GM18951 (cell line): ENCODE measurements around the gene PRR19.
"Not testable (repeated sequence)": the region's sequence is repeated elsewhere in the genome, so short reads cannot be mapped to it uniquely, and the experiment has no call there.

Source experiments
- POLR2A ChIP-seq: IDR thresholded peaks from 4 replicates; pipeline ENCODE4 v1.6.1; 2011; ENCODE audit warnings: mild to moderate bottlenecking; ENCODE audit not compliant: insufficient read length, insufficient read depth; ENCODE audit errors: extremely low read depth
- in situ Hi-C: fragments of 300-500 bp; cut with MboI; formaldehyde crosslinking; loops from one replicate; pipeline ENCODE4 v1.12.0; 2022; ENCODE audit warnings: low sequenced_read_pairs, mixed read lengths, inconsistent platforms; ENCODE audit not compliant: unreplicated experiment

Gene PRR19

DNA sequence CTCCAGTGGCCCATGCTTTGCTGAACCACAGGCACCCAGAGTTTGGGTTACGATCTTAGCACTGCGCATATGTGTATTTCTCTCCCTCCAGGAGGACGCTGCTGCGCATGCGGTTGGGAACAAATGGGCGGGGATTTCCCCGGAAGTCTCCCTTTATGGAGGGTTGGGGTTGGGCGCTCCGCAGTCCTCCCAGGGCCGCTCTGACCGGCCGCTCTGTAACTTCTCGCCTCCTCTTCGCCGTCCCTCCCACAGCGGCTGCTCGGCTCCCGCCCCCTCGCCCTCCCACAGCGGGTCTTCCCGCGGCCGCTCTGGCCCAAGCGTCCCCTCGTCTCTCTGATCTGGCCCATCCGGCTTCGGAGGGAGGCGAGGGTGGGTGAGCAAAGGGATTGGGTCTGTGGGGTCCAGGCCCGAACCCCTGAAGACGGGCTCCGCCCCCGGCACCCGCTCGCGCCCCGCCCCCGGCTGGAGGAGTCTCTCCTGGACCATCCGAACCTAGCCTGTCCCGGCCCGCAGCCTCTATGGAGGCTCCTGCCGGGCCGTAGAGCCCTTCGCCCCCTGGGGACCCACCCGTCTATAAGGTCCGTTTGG is 23.5 kb downstream of the PRR19 start, which contains the start of gene MEGF8:
Gene MEGF8, plus strand, starts transcription at position 328 of the 588 bp plus-strand sequence. CDS start 609 bp downstream, outside the sequence.
- in situ Hi-C loops = no loop called here
- TF ChIP-seq POLR2A = peak; percentile 72

GRCh38 chr19:42325896-42326771 is 24.2 kb downstream of the PRR19 start:
- no peak for TF ChIP-seq POLR2A
- in situ Hi-C loops = no loop called here

DNA sequence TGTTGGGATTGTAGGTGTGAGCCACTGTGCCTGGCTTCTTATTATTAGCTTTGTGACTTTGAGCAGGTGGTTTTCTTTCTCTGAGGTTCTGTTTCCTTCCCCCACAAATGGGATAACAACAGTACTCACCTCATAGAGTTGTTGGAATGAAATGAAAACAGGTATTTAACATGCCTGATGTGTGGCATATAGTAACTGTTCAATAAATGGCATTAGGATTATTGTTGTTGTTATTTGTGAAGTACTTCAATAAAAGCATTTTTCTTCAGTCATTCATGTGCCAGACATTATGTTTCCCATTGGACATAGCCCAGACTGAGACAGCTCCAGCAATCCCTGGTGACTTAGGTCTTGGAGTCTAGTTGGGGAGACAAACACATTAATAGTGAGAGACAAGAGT is 25.0 kb downstream of the PRR19 start:
- in situ Hi-C loops = no loop called here
- no peak for TF ChIP-seq POLR2A

GRCh38 chr19:42327381-42327780 is 25.4 kb downstream of the PRR19 start:
- in situ Hi-C loops = no loop called here
- TF ChIP-seq POLR2A = no peak

DNA sequence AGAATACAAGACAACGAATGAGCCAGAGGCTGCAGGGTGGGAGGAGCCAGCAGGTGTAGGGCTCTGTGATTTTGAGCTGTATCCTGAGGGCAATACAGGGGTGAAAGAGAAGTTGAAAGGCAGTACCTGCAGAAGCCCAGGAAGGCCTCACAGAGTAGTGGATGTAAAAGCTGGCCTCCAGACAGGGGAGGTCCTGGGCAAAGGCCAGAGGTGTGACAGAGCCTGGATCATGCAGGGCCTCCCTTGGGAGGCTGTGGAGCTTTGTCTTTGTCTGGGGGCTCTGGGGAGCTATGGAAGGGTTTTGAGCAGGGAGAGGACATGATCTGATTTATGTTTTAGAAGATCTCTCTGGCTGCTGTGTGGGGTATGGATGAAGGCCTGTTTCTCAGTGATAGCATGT is 26.2 kb downstream of the PRR19 start:
- in situ Hi-C loops = no loop called here
- TF ChIP-seq POLR2A = no peak

GRCh38 chr19:42328854-42329253 is 26.9 kb downstream of the PRR19 start:
- no peak for TF ChIP-seq POLR2A
- in situ Hi-C loops = no loop called here

DNA sequence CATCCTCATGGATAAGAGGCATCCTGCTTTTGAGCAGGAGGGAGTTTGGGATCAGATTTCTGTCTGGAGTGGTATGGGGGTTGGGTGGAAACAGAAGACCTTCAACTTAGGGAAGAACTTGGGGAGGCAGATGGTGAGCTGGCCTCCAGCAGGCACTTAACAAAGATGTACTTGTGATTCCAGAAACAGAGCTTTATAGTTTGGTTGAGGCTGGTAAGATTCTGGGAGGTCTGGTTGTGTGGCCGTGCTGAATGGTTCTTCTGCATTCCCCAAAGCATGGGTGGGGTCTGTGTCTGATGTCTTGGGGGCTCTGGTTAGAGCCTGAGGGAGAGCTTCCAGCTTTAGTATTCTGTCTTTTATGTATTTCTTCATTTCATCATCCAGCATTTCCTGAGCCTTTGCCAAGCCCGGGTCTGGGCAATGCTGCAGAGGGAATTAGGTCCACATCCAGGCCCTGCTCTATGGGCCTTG is 28.3 kb downstream of the PRR19 start:
- no peak for TF ChIP-seq POLR2A
- in situ Hi-C loops = no loop called here

DNA sequence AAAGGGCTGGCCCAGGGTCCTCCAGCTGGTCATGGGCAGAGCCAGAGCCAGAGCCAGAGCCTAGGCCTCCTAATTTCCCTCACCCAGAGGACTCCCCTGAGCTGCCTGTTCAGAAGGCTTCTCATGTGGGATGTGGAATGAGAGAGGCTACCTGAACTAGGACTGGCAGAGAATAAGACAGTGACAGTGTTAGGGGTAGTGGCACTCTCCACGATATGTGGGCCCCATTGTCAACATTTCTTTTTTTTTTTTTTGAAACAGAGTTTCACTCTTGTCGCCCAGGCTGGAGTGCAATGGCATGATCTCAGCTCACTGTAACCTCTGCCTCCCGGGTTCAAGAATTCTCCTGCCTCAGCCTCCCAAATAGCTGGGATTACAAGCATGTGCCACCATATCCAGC is 29.4 kb downstream of the PRR19 start:
- in situ Hi-C loops = not testable (repeated sequence)

- in situ Hi-C loops = no loop called here
- TF ChIP-seq POLR2A = no peak
Measured at GRCh38 chr19:42332059-42332458, 30.1 kb downstream of the PRR19 start.

DNA sequence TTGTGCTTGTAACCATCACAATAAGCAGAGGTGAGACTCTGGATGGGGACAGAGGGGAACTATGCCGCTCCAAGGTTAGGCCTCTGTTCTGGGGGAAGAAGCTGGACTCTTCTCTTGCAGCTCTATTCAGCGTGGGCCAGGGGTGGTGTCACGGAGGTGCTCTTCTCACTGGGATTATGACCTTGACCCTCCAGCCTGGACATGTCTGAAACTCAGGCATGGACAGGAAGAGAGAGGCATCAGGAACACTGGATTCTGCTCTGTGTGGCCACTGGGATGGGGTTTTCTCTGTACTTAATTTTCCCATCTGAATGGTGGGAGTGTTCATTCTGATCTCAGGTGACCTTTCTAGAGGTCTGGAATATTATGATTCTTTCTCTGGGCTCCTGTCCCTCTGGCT is 31.1 kb downstream of the PRR19 start:
- in situ Hi-C loops = no loop called here
- no peak for TF ChIP-seq POLR2A

DNA sequence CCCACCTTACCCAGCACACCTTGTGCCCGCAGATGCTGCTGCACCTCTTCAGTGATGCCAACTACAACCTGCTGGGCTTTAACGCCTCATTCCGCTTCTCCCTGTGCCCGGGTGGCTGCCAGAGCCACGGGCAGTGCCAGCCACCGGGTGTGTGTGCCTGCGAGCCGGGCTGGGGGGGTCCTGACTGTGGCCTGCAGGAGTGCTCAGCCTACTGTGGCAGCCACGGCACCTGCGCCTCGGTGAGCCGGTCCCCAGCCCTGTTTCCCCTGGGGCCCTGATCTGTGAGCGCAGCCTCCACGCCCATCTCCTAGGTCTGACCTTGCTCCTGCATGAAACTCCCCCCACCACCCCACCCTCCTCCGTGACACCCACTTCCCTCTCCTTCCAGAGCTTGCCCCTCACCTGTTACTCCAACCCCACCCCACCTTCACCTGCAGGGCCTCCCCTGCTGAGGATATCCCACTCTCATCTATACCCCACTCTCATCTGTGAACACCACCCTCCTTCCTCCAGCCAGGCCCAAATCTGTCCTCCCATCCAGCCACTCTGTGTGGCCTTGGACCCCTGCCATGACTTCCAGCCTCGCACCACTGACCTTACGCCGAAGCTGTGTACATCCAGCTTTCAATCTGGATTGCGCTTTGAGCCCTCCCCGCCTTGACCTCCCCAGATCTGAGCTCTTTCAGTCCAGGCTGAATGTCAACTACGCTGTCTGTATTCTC is 32.2 kb downstream of the PRR19 start:
- in situ Hi-C loops = no loop called here
- TF ChIP-seq POLR2A = no peak

DNA sequence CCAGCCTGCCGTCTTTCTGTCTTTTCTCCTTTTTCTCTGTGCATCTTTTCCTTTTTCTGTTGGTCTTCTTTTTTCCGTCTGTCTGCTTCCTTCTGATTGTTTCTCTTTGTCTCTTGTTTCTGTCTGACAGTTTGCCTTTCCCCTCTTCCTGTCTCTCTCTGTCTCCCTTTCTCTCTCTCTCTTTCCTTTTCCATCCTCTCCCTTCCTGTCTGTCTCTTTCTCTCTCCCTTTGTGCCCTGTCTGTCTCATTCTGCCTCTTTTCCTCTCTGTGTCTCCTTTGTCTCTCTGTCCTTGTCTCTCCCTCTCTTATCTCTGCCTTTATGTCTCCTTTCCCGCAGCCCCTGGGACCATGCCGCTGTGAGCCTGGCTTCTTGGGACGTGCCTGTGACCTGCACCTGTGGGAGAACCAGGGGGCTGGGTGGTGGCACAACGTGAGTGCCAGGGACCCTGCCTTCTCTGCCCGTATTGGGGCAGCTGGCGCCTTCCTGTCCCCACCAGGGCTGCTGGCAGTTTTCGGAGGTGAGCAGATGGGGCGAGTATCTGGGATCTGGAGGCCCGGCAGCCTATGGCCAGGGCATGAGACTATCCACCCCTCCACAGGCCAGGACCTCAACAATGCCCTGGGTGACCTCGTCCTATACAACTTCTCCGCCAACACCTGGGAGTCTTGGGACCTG is 32.9 kb downstream of the PRR19 start:
- TF ChIP-seq POLR2A = no peak
- in situ Hi-C loops = no loop called here

DNA sequence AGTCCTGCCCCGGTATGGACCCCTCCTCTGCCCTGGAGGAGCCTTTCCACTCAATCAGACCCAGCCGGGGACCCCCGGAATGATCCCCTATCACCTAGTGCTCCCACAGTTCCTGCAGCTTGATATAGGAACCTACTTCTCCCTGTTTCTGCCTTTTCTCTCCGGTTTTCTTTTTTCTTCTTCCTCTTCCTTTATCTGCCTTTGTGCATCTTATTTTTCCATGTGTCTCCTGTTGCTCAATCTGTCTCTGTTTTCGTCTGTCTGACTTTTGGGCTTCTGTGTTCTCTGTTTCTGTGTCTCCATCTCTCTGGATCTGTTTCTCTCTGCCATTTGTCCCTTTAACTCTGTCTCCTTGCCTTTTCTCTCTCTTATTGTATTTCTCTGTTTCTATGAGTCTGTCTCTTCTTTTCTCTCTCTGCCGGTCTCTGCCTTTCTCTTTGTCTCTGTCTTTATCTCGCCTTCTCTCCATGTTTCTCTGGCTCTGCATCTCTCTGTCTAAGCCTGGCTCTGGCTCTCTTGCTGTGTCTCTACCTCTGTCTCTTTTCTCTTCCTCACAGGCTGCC is 33.5 kb downstream of the PRR19 start:
- TF ChIP-seq POLR2A = no peak
- in situ Hi-C loops = no loop called here
